ENCODE data around the gene SLC4A5. TPM values are rescaled to one million over a fixed set of nuclear protein-coding genes. Genes with fewer than 3 reads are reported as not detected.
"Not testable (repeated sequence)": the region's sequence is repeated elsewhere in the genome, so short reads cannot be mapped to it uniquely, and the experiment has no call there.

SLC4A5 gene
- total RNA-seq, 1 experiment from 2014 or later = 0.07 TPM

DNA sequence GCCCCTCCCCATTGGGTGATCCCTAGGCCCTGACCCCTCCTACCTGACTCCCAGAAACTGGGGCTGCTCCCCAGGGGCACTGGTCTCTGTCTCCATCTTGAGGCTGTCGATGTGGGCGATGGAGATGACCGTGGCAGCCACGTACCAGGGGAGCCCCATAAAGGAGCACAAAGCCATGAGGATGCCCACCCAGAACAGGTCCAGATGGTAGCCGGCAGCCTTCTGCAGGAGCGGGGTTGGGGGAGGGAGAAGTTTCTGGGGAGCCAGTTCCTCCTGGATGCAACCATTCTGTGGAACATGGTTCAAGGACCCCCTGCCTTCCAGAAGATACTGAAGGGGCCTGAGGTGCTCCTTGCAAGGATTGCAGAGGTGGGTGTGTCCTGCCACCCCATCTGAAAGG lies 110.8 kb downstream of the SLC4A5 start:
- no peak for DNase-seq (ENCODE audit: low spot score)

DNA sequence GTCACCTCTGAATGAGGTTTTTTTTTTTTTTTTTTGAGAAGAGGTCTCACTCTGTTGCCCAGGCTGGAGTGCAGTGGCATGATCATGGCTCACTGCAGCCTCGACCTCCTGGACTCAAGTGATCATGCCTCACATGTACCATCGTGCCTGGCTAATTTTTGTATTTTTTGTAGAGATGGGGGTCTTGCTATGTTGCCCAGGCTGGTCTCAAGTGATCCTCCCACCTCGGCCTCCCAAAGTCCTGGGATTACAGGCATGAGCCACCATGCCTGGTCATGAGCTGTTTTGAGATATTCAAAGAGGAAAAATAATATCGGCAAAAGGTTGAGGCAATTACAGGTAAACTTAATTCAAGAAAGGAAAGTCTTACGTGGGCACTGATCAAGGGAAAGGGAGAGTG lies 113.4 kb downstream of the SLC4A5 start:
- DNase-seq (ENCODE audit: low spot score) = not testable (repeated sequence)

DNA sequence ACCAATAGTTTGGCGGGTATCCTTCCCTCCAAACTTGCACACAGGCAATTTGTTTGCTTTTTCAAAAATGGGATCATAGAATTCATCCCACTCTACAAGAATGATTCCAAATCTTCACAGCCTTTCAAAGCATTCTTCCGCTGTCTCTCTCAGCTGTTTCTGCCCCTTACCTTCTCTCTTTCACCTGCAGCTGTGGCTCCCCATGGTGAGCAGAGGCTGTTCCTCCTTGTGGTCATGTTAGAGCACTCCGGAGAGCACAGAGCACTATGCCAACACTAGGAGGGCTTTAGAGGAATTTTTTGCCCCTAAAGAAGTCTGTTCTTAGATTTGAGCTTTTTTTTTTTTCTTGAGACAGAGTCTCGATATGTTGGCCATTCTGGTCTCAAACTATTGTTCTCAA lies 114.4 kb downstream of the SLC4A5 start:
- DNase-seq (ENCODE audit: low spot score) = no peak

DNA sequence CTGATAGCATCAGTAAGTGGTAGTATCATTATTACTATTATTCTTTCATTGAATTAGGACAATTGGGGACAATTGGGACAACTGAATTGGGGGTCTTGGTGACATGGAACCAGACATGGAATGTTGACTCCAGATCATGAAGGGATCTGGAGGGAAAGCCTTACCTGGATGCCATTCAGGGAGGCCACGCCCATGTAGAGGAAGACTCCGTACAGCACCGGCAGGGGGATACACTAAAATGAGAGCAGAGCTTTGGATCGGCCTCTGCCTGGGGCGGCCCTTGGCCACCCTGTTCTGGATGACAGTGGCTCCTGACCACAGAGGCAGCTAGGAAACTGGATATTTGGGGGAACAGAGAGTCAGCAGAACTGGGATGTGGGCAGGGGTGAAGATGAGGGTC lies 115.6 kb downstream of the SLC4A5 start:
- no peak for DNase-seq (ENCODE audit: low spot score)

DNA sequence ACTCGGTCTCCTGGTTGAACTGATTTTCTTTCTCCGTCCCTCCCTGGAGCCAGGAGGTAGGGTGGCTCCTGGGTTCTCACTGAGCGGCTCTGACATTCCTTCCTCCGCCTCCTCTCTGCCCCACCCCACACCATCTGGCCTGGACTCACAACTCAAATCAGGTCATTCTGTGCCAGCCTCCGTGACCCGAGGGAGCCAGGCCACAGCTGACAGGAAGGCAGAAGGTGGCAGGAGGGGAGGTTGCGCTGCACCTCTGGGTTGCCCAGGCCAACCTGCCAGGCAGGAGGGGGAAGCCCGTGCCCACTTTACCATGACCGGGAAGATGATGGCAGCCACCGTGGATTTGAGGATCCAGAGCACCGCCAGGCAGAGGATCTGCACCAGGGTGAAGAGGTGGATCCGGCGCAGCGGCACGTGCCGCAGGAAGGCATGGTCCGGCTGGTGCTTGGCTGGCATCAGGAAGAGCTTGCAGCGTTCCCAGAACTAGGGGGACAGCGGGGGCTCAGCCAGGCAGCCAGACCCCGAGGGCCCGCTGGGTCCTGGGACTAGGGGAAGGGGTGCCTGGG lies 116.5 kb downstream of the SLC4A5 start:
- DNase-seq (ENCODE audit: low spot score) = no peak

DNA sequence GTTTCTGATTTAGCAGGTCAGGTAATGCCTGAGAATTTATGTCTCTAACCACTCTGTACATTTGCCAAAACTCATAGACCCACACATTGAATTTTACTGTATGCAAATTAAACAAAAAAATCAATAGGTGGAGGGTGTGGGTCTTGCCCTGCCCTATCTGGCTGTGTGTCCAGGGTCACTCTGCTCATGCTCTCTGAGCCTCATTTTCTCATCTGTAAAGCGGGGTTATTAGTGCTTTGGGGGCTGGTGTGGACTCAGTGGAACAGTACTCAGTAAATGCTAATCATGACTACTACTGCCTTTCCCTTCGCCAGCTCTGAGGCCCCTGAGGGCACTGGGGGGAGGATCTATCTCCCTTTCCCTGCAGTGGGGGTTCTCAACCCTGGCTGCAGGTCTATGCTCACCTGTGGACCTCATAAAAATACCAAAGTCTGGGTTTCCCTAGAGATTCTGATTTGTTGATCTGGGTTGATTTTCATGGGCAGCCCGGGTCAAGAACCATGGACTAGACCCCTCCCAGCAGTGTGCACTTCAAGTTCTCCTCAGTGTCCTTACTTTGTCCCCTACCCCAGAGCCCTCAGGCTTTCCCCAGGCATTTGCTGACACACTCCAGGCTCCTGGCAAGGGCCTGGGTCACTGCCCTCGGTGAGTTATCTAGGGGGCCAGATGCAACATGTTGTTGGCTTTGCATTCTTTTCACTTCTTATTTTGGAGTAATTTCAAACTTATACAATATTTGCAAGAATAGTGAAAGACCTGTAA lies 117.3 kb downstream of the SLC4A5 start:
- DNase-seq (ENCODE audit: low spot score) = no peak

DNA sequence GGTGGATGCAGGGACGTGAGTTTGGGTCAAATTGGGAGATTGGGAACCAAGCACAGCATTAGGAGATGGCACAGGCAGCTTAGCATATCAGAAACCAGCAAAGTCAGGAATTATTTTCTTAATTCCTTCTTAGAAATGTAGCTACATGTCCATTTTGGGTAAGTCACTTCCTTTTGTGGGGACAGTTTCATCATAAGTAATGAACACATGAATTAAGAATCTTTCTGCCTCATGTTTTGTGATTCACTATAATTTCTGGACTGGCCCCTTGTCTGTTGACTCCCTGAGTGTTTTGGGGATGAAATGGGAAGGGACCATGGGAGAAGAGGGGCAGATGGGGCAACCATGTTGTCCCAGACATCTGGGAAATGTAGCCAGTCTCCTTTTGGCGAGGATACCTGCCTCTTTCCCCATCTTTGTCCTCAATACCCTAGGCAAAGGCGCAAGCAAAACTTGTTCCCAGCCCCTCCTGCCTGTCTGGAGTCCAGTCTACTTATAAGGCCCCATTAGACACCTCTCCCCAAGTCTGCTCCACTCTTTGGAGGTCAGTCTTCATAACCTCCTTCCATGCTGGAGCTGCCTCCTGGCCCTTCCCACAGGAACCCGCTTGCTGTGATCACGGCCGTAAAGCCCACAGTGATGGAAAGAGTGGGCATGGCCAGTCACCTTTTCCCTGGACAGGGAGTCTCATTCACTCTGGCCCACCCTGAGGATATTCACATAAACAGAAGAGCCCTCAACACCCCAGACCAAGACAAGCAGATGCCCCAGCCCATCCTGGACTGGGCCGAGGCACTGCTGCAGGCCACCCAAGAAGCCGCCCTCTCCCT lies 119.1 kb downstream of the SLC4A5 start:
- DNase-seq (ENCODE audit: low spot score) = no peak

DNA sequence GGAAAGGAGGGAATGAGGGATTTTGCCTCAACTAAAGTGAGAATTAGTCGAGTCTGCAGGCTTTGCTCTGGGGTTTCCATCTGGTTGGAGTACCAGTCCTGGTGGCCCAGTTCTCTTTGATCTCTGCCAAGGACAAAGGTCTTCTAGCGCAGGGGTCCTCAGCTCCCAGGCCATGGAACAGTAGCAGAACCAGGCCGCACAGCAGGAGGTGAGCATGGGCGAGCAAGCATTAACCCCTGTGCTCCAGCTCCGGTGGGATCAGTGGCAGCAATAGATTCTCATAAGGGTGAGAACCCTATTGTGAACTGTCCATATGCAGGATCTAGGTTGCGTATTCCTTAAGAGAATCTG lies 120.9 kb downstream of the SLC4A5 start:
- DNase-seq (ENCODE audit: low spot score) = no peak

DNA sequence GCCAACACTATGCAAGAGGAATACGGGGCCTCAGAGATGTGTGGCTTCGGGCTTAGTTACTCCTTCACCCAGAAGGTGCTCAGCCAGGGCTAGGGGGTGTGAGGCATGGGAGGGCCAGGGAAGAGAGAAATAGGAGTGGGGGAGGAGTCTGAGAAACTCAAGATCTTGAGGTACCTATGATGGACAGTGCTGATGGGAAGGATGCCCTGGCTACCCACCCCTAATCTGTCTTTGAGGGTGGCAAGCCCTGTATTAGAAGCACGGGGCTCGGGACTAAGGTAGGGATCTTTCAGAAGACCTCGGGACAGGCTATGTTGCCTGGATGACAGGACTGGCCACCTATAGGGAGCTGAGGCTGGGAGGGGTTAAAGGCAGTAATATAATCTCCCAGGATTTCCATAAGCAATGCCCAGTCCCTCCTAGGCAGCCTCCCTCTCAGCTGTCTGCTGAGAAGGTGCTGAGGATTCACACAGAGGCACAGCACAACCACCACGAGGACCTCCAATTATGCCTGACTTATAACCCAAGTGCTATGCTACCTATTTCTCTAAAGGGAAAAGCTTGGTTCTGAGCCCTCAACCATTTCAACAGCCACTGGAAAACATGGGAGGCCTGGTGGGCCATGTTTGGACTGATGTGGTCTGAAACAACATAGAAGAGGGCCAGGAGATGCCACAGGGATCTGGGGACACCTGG lies 121.5 kb downstream of the SLC4A5 start:
- DNase-seq (ENCODE audit: low spot score) = no peak

DNA sequence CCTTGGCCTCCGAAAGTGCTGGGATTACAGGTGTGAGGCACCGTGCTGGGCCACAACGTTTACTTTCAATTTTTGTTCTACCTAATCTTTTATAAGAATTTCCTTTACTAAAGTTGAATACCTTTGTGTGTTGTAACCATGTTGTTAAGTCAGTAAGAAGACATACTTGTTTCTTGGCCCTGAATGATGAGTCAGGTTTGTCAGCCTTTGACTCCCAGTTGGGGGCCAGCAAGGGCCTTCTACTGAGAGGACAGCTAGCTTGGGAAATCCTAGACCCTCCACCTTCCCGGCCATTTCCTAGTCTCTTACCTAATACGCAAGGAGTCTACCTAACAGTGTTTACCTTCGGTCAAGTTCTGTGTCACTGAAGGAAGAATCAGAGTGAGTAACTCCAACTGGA lies 122.1 kb downstream of the SLC4A5 start:
- no peak for DNase-seq (ENCODE audit: low spot score)

DNA sequence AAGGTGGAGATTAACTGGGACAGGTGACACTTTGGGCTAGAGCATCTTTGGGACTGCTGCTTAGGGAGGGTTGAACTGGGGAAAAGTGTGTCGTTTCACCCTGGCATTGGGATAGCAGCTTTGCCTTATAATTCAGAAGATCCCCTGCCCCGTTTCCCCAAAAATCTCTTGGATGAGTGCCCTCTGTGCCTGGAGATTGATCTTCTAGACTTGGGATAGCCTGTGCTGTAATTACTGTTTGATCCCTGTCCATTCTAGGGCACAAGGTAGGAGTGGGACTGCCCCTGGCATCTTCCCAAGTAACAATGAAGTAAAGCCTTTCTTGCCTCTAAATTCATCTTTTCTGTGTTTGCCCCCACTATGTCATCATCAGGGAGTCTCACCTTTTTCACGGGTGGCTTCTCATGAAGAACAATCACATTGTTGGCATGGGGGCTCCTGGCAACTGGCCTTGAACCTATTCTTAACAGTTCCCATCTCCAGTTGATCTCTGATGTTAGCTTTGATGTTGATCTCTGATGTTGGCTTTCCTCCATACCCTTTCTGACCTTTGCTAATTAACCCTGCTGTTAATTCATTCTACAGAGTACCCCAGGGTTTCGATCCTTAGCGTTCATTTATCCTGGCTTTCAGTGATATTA lies 123.2 kb downstream of the SLC4A5 start:
- no peak for DNase-seq (ENCODE audit: low spot score)

DNA sequence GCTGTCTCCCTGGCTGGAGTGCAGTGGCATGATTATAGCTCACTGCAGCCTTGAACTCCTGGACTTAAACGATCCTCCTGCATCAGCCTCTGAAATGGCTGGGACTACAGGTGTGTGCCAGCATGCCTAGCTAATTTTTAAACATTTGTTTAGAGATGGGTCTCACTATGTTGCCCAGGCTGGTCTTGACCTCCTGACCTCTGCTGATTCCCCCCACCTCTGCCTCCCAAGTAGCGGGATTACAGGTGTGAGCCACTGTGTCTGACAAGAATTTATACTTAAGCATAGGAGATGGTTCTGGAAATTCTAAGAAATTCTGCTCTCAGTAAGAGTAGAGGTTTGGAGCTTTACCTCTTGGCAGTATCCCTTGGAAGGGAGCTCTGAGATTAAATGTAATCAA lies 126.6 kb downstream of the SLC4A5 start:
- DNase-seq (ENCODE audit: low spot score) = no peak

DNA sequence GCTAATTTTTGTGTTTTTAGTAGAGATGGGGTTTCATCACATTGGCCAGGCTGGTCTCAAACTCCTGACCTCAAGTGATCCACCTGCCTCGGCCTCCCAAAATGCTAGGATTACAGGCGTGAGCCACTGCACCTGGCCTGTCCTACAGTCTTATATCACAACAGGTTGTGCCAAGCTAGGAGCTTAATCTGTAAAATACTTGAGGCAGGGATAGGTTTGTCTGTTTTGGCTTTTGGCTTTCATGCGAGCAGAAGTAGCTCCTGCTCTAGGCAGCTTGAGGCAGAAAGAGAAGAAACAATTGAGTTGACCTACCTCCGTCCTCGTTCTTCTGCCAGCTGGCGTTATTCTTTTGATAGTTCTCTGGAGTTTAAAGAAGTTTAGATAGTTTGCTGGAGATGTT lies 127.4 kb downstream of the SLC4A5 start:
- DNase-seq (ENCODE audit: low spot score) = not testable (repeated sequence)

DNA sequence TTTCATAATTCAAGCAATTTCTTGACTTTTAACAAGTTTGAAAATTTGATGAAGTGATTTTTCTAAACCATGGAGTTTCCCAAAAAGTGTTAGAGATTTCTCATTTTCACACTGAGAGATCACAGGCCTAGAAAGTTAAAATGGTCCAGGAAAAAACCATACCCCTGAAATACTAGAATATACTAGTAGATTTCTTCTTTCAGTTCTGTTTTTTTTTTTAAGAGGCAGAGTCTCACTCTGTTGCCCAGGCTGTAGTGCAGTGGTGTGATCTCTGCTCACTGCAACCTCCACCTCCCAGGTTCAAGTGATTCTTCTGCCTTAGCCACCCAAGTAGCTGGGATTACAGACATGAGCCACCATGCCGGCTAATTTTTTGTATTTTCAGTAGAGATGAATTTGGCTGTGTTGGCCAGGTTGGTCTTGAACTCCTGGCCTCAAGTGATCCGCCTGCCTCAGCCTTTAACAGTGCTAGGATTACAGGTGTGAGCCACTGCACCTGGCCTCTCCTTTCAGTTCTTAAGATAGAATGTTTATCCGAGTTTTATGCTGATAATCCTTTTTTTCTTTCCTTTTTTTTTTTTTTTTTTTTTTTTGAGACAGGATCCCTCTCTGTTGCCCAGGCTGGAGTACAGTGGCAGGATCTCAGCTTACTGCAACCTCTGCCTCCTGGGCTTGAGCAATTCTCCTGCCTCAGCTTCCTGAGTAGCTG lies 130.4 kb downstream of the SLC4A5 start:
- no peak for DNase-seq (ENCODE audit: low spot score)

DNA sequence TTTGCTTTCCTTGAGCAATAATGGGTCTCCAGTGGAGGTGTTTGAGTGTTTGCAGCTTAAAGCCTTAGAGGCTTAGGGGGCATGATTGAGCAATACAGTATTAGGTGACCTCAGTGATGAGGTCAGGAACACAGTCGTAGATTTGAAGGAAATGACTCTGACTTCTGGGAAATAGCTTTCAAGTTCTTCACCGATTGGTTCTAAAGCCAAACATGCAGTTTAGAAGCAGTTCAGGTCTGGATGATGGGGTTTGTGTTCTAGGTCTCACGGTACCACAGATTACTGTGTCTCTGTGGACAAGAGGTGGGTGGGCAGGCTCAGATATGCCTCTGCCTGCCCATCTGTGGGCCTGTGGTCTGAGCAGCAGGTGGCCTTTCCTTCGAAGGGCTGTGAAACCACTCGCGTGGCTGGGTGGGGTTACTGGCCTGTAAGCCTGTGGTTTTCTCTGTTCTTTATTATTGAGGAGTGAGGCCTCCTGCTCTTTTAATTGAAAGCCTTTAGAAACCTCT lies 137.0 kb downstream of the SLC4A5 start:
- peak; percentile 40 for DNase-seq (ENCODE audit: low spot score)

DNA sequence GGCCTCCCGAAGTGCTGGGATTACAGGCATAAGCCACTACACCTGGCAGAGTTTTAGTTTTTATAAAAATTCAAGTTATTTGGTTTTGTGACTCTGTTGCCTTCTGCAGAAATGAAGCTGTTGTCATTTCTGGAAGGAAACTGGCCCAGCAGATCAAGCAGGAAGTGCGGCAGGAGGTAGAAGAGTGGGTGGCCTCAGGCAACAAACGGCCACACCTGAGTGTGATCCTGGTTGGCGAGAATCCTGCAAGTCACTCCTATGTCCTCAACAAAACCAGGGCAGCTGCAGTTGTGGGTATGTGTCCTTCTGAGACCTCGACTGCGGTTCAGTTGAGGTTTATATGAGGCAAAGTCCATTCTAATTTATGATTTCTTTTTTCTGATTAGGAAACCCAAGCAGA lies 137.6 kb downstream of the SLC4A5 start:
- DNase-seq (ENCODE audit: low spot score) = no peak

DNA sequence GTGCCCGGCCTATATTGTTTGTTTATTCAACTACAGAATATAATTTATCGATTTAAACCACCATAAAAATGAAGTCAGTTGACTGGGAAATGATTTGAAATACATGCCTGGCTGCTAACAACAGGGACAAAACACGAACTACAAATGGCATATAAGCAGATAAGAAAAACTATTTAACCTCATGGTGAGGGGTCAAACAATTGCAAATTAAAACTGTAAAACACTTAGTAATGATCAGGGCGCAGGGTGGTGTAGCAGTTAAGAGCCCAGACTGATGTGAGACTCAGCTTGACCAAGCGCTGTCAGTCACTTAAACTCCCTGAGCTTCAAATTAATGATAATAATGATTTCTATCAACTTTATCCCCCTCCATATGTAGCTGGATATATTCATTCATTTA lies 138.1 kb downstream of the SLC4A5 start:
- no peak for DNase-seq (ENCODE audit: low spot score)

DNA sequence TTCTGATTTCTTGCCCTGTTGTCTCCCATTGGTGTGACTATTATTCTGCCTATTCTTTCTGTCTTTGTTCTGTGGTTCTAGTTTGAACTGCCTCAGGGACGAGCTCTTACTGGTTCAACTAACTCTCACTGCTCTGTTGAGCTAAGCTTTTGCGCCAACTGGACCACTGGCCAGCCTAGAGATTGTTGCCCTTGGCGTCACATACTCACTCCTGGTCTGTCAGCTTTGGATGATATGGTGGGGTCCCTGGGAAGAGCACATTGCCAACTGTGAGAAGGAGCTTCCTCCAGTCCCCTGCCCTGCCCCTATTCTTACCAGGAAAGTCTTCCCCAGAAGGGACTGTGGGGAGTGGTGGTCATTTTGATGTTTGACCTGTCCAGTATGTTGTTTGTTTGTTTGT lies 138.8 kb downstream of the SLC4A5 start:
- no peak for DNase-seq (ENCODE audit: low spot score)

DNA sequence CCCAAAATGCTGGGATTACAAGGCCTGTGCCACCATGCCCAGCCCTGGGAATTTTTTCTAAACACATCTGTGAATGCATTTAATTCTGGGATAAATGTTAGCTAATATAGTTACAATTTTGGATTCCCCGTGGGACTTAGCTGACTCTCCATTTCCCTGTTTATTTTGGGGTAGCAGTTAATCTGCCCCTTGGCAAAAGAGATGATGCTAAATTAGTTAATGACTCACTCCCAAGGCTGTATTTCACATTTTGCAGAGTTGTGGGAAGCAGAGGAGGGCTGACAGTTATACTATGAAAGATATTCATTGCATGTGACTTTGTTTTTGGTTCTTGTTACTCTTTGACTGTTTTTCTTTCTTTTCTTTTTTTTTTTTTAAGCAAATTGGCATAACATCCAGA lies 141.6 kb downstream of the SLC4A5 start:
- peak; percentile 39 for DNase-seq (ENCODE audit: low spot score)

DNA sequence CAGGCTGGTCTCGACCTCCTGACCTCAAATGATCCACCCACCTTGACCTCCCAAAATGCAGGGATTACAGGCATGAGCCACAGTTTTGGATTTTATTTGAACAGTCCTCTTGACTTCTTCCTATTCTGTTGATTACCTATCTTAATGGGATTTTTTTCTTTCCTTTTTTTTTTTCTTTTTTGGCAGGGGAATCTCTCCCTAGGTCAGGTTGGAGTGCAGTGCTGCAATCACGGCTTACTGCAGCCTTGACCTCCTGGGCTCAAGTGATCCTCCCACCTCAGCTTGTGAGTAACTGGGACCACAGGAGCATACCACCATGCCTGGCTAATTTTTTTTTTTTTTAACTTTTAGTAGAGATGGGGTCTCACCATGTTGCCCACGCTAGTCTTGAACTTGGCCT lies 142.0 kb downstream of the SLC4A5 start:
- no peak for DNase-seq (ENCODE audit: low spot score)

DNA sequence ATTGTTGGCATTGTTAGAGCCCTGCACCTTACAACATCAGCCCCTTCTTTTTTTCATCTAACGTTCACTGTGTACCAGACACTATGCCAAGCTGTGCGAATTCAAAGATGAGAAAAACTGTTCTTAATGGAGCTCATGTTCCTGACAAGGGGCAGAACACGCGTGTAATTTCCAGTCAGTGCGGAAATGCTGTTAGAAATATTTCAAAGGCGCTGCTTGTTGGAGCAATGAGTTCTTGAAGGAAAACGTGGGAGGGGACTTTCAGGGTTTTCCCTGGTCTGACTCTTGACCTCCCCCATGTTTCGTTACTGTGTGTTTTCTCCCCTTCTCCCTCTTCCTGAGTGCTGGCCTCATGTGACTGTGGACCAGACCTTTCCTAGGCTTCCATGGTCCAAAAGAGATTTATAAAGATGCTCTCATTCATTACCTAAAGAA lies 143.3 kb downstream of the SLC4A5 start:
- no peak for DNase-seq (ENCODE audit: low spot score)
